Left forelimb (tissue), 1 donor: ENCODE measurements around the gene CXorf58.
"Not testable (repeated sequence)": the region's sequence is repeated elsewhere in the genome, so short reads cannot be mapped to it uniquely, and the experiment has no call there.

Experiments
- DNase-seq: peaks from one replicate; pipeline ENCODE4 v3.0.0-alpha.2; 2018; ENCODE audit warnings: low spot score

CXorf58 gene

GRCh38 chrX:23952984-23953907 is 45.4 kb downstream of the CXorf58 start:
- DNase-seq = no peak

GRCh38 chrX:23953908-23954269 is 46.1 kb downstream of the CXorf58 start:
- DNase-seq = no peak

- DNase-seq = no peak
Measured at GRCh38 chrX:23954396-23954795, 46.6 kb downstream of the CXorf58 start.

GRCh38 chrX:23959781-23960180 is 52.0 kb downstream of the CXorf58 start:
- no peak for DNase-seq

- no peak for DNase-seq
Measured at GRCh38 chrX:23964191-23964590, 56.4 kb downstream of the CXorf58 start.

- not testable (repeated sequence) for DNase-seq
Measured at GRCh38 chrX:23965630-23966029, 57.8 kb downstream of the CXorf58 start.

GRCh38 chrX:23978491-23978890 is 70.7 kb downstream of the CXorf58 start:
- DNase-seq = no peak

GRCh38 chrX:23980011-23980441 is 72.2 kb downstream of the CXorf58 start:
- no peak for DNase-seq

GRCh38 chrX:23981222-23981621 is 73.4 kb downstream of the CXorf58 start:
- DNase-seq = no peak

GRCh38 chrX:23981711-23982110 is 73.9 kb downstream of the CXorf58 start:
- no peak for DNase-seq

GRCh38 chrX:23982891-23983290 is 75.1 kb downstream of the CXorf58 start:
- DNase-seq = no peak
